GDM1 (cell line): ENCODE data around the gene TKT.

Experiments
- DNase-seq: peaks from one replicate; lab custom pipeline; 2025; lab: John Stamatoyannopoulos, UW

TKT gene

DNA sequence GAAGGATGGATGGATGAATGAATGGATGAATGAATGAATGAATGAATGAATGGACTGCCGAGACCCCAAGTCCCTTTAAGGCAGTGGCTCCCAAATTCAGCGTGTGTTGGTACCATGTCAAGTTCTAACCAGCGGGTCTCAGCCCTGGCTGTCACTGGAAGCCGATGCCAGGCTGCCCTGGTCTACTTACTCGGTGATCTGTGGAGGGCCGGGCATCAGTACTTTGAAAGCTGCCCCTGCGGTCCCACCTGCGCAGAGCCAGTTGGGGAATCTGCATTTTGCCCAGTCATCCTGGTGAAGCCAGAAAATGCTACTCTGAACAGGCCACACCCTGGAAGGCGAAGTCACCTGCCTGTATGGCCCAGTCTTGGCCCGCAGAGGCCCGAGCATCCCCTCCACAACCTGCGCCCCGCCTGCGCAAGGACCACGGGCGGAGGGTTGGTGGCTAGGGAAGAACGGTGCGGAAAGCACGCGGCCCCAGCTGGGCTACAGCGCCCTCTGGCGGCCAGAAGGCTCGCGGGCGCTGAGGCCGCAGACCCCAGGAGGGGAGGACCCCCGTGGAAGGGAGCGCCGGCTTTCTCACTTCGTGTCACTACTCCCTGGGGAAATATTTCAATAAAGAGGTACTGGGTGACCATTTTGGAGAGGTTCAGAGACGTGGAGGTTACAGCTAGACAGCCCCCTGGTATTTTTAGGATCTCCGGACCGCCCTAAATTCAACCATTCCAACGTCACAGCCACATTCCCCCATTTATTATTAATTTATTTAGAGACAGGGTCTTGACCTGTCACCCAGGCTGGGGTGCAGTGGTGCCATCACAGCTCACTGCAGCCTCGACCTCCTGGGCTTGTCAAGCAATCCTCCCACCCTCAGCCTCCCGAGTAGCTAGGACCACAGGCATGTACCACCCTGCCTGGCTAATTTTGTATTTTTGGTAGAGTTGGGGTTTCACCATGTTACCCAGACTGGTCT lies 59.9 kb downstream of the TKT start:
- peak; percentile 44 for DNase-seq

DNA sequence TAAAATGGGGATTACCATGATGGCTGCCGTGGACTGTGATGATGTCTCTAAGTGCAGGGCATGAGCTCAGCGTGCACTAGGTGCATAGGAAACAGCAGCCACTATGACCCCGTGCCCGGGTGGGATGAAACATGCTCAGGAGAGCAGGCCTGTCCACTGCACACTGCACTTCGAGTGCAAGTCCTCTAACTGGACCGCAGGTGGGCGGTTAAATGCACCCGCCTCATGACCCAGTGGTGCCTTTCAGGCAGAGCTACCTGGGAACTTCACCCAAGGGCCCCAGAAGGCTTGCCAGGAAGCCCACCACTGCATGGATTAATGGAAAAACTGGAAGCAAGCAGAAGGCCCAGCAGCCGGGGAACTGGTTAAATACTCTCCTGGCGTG lies 60.8 kb downstream of the TKT start:
- DNase-seq: no peak

DNA sequence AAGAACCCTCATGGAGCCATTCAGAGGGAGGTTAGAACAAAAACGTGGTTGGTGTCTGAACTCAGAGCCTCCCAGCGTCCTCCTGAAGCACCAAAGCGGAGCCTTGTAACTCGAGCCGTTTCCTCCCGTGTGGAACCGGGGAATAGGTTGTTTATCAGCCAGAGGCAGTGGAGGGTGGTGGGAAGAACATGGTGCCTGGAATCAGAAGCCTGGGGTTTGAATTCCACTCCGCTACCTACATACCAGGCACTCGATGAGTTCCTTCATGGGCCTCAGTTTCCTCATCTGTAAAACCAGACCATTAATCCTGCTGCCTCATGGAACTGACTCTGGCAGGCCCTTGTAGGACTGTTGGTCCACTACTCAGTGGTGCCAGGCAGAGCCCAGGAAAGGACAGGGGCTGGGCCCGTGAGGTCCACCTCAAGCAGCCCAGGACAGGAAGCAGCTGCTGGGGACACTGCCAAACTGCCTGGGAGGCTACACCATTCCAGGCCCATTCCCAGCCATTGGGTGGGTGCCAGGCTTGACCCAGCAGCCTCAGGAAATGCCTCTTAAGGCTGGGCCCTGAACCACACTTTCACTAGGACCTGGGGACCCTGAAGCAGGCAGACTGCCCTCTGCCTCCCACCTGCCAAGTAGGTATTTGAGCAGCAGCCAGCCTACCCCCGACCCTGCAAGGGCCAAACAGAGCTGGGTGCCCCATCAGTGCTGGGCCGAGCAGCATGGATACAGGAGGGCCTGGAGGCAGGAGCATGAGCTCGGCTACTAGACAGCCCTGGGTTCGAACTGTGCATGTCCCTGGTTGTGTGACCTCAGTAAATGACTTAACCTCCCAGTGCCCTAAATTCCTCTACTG lies 61.4 kb downstream of the TKT start:
- DNase-seq: no peak

DNA sequence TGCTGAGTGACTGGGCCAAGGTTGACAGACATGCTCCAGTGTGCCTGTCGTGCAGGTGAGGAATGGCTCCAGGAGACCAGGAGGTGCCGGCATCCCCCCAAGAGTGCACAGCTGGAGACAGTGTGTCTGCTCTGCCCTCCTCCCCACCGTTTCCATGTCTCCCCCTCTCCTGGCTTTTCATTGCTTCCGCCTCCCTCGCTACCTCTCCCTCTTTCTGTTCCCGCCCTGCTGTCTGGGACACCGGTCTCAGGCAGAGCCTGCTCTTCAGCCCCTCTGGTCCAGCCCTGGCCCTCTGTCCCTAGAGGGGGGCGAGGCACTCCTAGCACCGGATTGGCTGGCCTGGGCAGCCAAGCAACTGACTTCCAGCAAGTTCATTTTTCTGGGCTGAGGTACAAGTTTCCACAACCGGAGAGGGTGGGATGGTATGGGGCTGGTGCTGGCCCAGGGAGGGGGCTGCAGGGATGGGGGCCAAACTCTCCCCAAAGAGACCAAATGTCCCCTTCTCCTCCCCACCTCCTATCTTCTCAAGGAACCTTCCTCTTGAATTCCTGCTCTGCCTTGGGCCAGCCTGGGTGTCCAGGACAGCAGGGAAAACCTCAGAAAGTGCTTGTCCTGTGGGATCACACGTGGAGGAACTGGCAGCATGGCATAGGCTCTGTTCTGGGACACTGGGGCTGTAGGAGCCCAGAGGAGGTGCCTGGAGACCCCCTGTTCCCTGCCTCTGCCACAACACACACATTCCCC lies 62.2 kb downstream of the TKT start:
- no peak for DNase-seq

DNA sequence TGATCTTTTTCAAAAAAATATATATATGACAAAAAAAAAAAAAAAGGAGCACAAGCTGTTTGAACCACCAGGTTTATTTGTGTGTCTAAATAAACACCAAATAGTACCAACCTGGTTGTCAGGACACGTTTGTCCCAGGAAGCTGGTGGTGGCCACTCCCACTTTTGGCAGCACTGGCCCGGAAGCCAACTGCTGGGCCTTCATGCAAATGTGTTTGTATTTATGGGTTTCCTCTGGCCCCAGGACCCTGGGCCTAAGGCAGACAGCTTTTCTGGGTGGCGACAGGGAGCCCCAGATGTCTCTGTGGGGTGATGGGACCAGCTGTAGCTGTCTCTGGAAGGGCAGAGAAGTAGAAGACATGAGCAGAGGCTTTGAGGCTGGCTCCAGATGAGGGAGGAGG lies 63.2 kb downstream of the TKT start:
- no peak for DNase-seq

DNA sequence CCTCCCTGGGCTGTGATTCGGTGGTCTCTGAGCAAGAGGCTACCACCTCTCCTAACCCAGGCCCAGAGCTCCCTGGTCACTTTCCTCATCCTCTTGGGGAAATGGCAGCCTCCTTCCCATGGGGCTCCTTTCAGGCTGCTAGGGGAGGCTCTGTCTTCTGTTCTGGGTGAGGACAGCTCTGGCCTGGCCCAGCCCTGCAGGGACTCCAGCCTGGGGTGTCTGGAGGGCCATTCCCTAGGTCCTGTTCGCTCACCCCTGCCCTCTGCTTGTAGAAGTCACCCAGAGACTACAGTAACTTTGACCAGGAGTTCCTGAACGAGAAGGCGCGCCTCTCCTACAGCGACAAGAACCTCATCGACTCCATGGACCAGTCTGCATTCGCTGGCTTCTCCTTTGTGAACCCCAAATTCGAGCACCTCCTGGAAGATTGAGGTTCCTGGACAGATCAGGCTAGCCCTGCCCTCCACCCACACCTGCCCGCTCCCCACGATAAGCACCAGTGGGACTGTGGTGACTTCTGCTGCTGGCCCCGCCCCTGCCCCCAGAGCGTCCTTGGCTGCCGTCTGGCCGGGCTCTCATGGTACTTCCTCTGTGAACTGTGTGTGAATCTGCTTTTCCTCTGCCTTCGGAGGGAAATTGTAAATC lies 63.9 kb downstream of the TKT start:
- no peak for DNase-seq

DNA sequence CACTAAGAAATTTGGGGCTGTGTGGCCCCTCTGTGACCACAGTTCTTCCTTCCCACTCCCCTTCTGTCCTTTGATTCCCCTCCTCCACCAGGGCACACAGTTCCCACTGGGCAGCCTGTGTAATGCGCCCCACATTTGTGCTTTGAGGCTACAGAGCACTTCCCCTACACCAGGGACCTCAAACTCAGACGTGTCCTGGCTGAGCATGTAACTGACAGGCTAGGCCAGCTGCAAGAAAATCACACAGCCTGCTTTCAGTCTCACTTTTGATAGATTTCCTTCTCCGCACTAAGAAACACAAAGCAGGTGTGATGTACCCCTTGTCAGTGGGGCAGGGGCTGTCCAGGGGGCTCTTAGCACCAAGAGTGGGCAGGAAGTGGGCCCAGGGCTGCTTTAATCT lies 65.2 kb downstream of the TKT start:
- DNase-seq: no peak

DNA sequence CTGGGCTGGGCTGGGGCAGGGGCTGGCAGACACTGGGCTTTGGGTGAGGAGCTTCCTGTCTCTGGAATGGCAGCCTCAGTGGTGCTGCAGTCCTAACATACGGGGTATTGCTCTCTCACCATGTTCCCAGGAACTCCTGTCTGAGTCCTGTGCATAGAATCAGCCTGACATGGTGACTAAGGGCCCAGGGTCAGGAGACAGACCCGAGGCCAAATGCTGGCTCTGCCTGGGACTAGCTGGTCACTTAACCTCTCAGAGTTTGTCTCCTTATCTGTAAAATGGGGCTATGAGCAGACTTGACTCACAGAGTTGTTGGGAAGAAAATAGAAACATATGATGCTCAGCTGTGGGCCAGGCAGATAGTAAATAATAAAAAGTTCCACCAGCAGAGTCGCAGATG lies 66.5 kb downstream of the TKT start:
- no peak for DNase-seq

DNA sequence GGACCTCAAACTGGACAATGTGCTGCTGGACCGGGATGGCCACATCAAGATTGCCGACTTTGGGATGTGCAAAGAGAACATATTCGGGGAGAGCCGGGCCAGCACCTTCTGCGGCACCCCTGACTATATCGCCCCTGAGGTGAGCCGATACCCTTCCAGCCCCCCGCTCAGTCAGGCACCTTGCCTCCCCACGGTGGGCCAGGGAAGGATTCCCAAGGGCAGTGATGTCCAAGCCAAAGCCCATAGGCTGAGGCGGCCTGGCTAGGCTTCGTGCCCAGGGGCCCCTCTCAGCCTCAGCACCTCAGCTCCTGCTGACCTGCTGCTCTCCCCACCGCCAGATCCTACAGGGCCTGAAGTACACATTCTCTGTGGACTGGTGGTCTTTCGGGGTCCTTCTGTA lies 67.1 kb downstream of the TKT start:
- no peak for DNase-seq

DNA sequence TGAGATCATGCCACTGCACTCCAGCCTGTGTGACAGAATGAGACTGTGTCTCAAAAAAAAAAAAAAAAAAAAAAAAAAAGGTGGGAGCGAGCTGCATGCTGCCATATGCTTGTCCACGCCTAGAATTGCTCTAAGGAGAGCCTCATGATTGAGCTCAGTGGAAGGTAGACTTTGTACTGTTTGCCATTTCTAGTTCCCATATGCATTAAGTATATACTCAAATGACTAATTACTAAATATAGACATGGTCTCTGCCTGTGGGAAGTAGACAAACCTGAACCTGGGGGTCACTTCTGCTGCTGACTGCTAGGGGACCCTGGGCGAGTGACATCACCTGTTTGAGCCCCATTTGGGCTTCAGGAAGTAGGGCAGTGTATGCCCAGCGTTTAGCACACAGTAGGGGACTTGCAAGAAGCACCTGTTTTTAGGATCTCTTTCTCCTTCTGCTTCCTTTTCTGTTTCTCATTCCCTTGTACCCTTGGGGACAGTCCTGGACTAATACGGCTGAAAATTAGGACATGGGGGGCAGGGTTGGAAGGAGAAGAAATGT lies 67.6 kb downstream of the TKT start:
- no peak for DNase-seq

DNA sequence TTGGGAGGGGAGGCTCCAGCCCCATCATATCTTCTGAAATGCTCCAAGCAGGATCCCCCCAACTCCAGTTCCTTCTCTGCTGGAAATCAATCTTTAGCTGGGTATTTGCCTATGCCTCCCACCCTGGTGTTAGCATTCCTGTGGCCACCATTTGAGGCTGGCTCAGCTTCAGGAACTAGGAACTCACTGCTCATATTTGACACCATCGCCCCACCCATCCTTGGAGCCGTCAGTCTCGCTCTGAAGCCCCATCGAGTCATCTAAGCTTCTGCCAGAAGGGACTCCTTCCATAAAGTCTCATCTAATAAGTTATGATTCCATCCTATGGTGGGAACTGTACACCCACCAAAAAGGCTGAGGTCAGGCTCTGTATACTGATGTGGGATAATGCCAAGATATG lies 68.4 kb downstream of the TKT start:
- no peak for DNase-seq

DNA sequence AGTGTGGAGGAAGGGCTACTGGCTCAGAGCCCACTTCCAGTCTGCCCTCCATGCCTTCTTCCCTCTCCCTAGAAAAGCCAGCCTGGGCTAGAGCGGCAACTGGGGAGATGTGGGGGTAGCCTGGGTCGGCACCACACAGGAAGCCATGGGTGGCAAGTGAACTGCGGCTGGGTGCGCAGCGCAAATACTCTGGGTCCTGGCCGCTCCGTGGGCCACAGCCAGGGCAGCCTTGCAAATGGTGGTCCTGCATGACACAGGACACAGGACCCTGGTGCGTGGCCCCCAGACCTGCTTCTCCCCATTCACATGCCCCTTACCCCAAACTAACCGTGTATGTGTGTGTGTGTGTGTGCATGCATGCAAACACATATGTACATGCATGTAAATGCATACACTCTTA lies 69.1 kb downstream of the TKT start:
- DNase-seq: no peak

DNA sequence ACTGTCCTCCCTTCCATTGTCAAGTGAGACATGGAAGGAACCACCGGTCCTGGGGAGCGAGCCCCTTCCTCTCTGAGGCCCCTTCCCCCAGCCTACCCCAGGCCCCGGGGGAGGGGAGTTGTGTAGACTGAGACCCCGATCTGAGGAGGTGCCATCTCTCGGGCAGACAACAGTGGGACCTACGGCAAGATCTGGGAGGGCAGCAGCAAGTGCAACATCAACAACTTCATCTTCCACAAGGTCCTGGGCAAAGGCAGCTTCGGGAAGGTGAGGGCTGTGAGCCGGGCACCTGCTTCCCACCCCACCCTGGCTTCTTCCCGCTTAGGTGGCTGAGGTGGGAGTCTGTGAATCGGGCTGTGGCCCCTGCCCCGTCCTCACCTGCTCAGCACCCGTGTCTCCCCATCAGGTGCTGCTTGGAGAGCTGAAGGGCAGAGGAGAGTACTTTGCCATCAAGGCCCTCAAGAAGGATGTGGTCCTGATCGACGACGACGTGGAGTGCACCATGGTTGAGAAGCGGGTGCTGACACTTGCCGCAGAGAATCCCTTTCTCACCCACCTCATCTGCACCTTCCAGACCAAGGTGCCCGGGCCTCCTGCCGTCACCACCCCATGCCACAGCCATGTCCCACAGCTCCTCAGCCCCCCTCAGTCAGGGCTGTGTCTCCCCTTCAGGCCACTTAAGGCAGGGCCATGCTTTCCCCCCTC lies 69.9 kb downstream of the TKT start:
- no peak for DNase-seq

DNA sequence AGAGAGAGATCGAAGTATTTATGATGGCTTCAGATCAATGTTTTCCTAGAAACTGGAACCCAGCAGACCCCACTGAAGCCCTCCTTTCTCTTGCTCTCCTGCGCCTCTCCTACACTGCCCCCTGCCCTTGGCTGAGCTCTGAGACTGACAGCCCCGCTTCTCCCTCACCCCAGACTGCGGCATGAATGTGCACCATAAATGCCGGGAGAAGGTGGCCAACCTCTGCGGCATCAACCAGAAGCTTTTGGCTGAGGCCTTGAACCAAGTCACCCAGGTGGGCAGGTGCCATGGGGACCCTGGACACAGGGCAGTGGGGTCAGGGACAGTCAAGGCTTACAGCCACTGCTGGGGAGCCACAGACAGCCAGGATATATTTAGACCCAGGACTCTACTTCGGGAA lies 71.1 kb downstream of the TKT start:
- no peak for DNase-seq

DNA sequence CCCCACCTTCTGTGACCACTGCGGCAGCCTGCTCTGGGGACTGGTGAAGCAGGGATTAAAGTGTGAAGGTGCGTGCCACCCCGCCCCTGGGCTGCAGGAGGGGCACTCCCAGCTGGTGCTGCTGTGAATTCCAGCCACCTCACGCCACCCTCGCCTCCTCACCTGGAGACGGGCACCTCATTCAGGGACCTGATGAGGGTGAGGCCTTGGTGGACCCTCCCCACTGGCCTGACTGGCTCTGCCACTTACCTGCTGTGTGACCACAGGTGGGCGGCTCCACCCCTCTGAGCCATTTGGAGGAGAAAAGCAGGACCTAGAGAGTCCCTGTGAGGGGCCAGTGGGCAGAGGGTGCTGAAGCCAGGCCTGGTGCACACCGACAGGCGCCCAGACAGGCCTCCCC lies 72.3 kb downstream of the TKT start:
- no peak for DNase-seq

DNA sequence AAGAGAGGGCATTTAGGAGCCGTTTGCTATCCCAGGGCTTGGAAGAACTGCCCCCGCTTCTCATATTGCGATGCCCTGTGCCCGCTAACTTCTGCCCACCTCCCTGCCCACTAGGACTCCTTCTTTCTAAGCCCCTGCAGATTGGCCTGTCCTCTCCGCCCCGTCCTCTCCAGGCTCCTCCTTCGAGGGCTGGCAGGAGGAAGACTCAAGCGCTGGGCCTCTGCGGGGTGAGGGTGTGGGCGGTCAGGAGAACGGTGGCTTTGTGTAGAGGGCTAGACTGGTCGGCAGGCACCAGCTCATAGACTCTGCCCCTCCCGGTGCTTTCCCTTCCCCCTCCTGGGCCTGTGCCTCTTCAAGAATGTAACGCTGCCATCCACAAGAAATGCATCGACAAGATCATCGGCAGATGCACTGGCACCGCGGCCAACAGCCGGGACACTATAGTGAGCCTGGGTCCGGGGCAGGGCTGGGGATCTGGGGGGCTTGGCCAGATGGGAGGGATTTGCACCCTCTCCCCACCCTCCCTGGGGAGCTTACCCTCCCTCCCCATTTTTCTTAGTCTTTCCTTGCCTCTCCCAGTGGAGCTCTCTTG lies 73.0 kb downstream of the TKT start:
- no peak for DNase-seq

DNA sequence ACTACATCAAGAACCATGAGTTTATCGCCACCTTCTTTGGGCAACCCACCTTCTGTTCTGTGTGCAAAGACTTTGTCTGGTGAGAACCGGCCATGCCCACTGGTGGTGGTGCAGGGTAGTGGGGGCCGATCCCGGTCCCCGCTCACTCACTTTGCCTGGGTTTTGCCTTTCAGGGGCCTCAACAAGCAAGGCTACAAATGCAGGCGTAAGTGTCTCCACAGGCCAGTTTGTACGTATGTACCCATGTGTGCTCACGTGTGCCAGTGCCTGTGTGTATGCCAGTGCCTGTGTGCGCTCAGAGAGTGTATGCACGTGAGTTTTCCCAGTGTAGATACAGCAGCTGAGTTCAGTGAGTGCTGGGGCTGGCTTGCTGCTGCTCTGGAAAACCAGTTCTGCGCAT lies 74.3 kb downstream of the TKT start:
- no peak for DNase-seq

DNA sequence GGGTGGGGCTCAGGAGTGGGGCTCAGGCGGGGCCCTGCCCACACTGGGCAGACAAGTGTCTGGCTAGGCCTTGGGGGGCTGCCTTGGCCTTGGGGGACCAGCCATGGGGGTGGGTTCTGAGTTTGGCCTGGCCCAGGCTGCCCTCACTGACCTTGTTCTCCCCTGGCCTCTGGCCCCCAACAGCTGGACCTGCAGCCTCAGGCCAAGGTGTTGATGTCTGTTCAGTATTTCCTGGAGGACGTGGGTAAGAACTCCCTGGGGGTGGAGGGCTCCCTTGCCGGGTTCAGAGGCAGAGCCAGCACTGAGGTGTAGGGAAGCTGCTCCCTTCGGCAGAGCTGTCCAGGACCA lies 74.8 kb downstream of the TKT start:
- no peak for DNase-seq

DNA sequence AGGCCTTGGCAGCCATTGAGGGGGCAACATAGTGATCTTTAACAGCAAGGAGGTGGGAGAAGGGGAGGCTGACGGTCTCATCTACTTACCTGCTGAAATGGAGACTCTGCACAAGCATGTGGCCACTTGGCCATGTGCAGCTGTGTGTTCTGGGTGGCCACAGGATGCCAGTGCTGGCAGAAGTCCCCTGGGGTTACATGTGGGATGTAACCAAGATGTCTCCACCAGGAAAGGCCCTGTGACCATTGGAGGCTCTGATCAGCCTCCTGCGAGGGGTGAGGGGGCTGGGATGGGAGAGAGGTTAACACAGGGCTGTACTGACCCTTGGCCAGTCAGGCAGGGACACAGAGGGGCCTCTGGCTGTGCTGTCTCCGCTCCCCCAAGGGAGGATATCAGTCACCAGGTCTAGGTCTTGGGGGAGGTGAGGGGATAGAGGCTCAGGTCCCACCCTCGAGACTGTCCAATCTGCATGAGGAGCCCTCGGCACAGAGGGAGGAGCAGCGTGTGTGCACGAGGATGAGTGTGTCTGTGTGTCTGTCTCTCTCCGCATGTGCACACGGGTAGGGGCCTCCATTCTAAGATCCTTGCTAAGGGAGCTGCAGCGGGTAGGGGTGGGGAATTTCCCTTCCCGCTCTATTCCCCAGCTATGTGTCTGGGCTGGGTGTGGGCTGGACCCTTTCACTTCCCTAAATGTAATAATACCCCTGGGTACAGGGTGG lies 75.4 kb downstream of the TKT start:
- DNase-seq: no peak

DNA sequence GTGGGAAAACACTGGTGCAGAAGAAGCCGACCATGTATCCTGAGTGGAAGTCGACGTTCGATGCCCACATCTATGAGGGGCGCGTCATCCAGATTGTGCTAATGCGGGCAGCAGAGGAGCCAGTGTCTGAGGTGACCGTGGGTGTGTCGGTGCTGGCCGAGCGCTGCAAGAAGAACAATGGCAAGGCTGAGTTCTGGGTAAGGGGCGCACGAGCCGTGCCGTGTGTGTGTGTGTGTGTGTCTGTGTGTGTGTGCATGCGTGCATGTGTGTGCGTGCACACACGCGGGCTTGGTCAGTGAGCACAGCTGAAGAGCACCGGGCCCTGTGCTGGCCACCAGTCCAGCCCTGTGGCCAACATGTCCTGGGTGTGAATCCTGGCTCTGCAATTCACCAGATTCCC lies 76.2 kb downstream of the TKT start:
- no peak for DNase-seq
